Measurements from ENCODE around the gene COL4A2.

- TF ChIP-seq EP300 (IDR thresholded peaks at IDR 0.05; ENCODE audit: low read depth) (no peak), CTCF (IDR thresholded peaks at IDR 0.05) (no peak), POLR2A (IDR thresholded peaks at IDR 0.05) (no peak), POLR2AphosphoS5 (IDR thresholded peaks at IDR 0.05) (no peak)
These were observed 12.5 kb upstream of the COL4A2 start for GRCh38 chr13:110294622-110295021.

Measured in transverse colon (tissue), 4 donors.